K562 (cell line): ENCODE measurements around the gene TMOD2. TPM values are rescaled to one million over a fixed set of nuclear protein-coding genes. Genes with fewer than 3 reads are reported as not detected.

Experiments used
- ATAC-seq: fragments of 200-7000 bp; cut with Tn5 transposase; 3 replicates; pipeline ENCODE4 v1.9.1; 2020; ENCODE audit warnings: moderate library complexity
- BruUV-seq: library from RNA; stranded (reverse); fragments of 400-500 nt; replicated peaks from 2 replicates; lab custom pipeline; 2021; lab: Mats Ljungman, UMichigan
- CTCF ChIA-PET: fragments of 300-600 bp; formaldehyde crosslinking; extraction: SDS; loops from one replicate; lab custom pipeline; 2021; ENCODE audit warnings: low intra/inter-chr PET ratio; lab: Yijun Ruan, JAX
- POLR2A ChIA-PET: fragments of 300-600, 350-650 bp; sonication (Branson Sonifier 250); formaldehyde crosslinking; extraction: SDS; loops from one replicate; lab custom pipeline; 2021; ENCODE audit warnings: antibody characterized with exemption, inconsistent platforms; lab: Yijun Ruan, JAX
- DNase-seq, 4 experiments: peaks; one replicate each; pipeline versions ENCODE4 v3.0.0 to v3.0.0-alpha.2; 2011 to 2018; ENCODE audit warnings: low spot score in 3 of 4, mixed read lengths in 3 of 4; ENCODE audit errors: extremely low read depth in 1 of 4
- FAIRE-seq: peaks from 2 replicates; lab custom pipeline; 2011; peaks lifted over from hg19 to GRCh38; lab: Jason Lieb, UNC
- H2AFZ ChIP-seq: 2 replicates; pipeline ENCODE4 v1.6.0; 2011; ENCODE audit warnings: low read depth, low read length, control low read depth, inconsistent platforms
- H3K27ac ChIP-seq: fragments of 200-600 bp; 3 replicates; pipeline ENCODE4 v1.8.0; 2011; ENCODE audit warnings: low read depth, mild to moderate bottlenecking, control low read depth, inconsistent platforms, low read length, moderate library complexity, mixed read lengths; ENCODE audit errors: extremely low read depth
- H3K27me3 ChIP-seq, 2 experiments: fragments of 300-600 bp in 1 of 2; 2 replicates in 1 of 2; 3 replicates in 1 of 2; pipeline versions ENCODE4 v1.6.0 to v1.8.0; 2011; ENCODE audit warnings: inconsistent platforms in 2 of 2, low read length in 2 of 2, mild to moderate bottlenecking in 1 of 2, mixed read lengths in 1 of 2, moderate library complexity in 1 of 2; ENCODE audit not compliant: control insufficient read depth in 2 of 2, insufficient read depth in 2 of 2
- H3K36me3 ChIP-seq: fragments of 300-600 bp; 3 replicates; pipeline ENCODE4 v1.8.0; 2011; ENCODE audit warnings: mild to moderate bottlenecking, low read length, inconsistent platforms; ENCODE audit not compliant: control insufficient read depth, insufficient read depth
- H3K4me1 ChIP-seq, 2 experiments: fragments of 200-600 bp in 1 of 2; replicated peaks in 1 of 2; 2 replicates in 1 of 2; 3 replicates in 1 of 2; pipeline versions ENCODE4 v1.5.1 to v1.8.0; 2011; ENCODE audit warnings: inconsistent platforms in 2 of 2, low read length in 2 of 2, mild to moderate bottlenecking in 1 of 2, mixed read lengths in 1 of 2, moderate library complexity in 1 of 2; ENCODE audit not compliant: control insufficient read depth in 2 of 2, insufficient read depth in 2 of 2
- H3K4me2 ChIP-seq: 2 replicates; pipeline ENCODE4 v1.6.1; 2011; ENCODE audit warnings: low read length, control low read depth, inconsistent platforms, mixed read lengths; ENCODE audit not compliant: insufficient read depth
- H3K4me3 ChIP-seq: fragments of 200-600 bp; sonication (generic), shearing (Covaris generic); 2 replicates; pipeline ENCODE4 v1.5.1; 2016; ENCODE audit warnings: control low read depth, inconsistent platforms
- H3K79me2 ChIP-seq: fragments of 200-600 bp; 3 replicates; pipeline ENCODE4 v1.8.0; 2011; ENCODE audit warnings: low read length, inconsistent platforms; ENCODE audit not compliant: control insufficient read depth, insufficient read depth
- H3K9ac ChIP-seq, 2 experiments: 2 replicates each; pipeline versions ENCODE4 v1.6.0 to v1.6.1; 2011; ENCODE audit warnings: low read depth in 2 of 2, low read length in 2 of 2, control low read depth in 1 of 2, inconsistent platforms in 1 of 2, mild to moderate bottlenecking in 1 of 2, mixed read lengths in 1 of 2; ENCODE audit not compliant: insufficient read depth in 1 of 2
- H3K9me1 ChIP-seq: one replicate; pipeline ENCODE4 v1.6.0; 2011; ENCODE audit warnings: inconsistent platforms, mild to moderate bottlenecking, low read length, moderate library complexity; ENCODE audit not compliant: control insufficient read depth, insufficient read depth
- H3K9me3 ChIP-seq: replicated peaks from 2 replicates; pipeline ENCODE4 v1.5.1; 2011; ENCODE audit warnings: low read depth, low read length, inconsistent platforms; ENCODE audit not compliant: control insufficient read depth, insufficient read depth
- H4K20me1 ChIP-seq: replicated peaks from 2 replicates; pipeline ENCODE4 v1.6.1; 2011; ENCODE audit warnings: low read length, inconsistent platforms, mixed read lengths; ENCODE audit not compliant: control insufficient read depth, insufficient read depth
- CAMTA2 ChIP-seq: fragments of 250-450 bp; sonication (Bioruptor Pico); conservative IDR thresholded peaks from 2 replicates; pipeline ENCODE4 v1.5.1; 2022
- CSDE1 ChIP-seq, 2 experiments: fragments of 450-650 bp; IDR thresholded peaks; 2 replicates each; pipeline ENCODE4 v1.6.1; 2016; ENCODE audit warnings: mild to moderate bottlenecking in 1 of 2
- DPF2 ChIP-seq: fragments of 450-650 bp; IDR thresholded peaks from 2 replicates; pipeline ENCODE4 v1.6.1; 2016
- ETV5 ChIP-seq: sonication (generic); formaldehyde crosslinking; IDR thresholded peaks from 2 replicates; pipeline ENCODE4 v1.4.0; 2020; ENCODE audit warnings: low read depth, mild to moderate bottlenecking, missing genetic modification reagents
- GATAD2B ChIP-seq: fragments of 450-650 bp; IDR thresholded peaks from 2 replicates; pipeline ENCODE4 v1.6.1; 2017; ENCODE audit warnings: mild to moderate bottlenecking, borderline replicate concordance
- ID3 ChIP-seq, 2 experiments: fragments of 250-450 bp in 1 of 2; fragments of 450-650 bp in 1 of 2; sonication (Bioruptor Pico) in 1 of 2; IDR thresholded peaks; 2 replicates each; pipeline versions ENCODE4 v1.6.1 to v1.8.0; 2016 to 2021; ENCODE audit warnings: mild to moderate bottlenecking in 2 of 2, moderate library complexity in 2 of 2, missing compliant biosample characterization in 1 of 2, missing genetic modification characterization in 1 of 2
- NR0B1 ChIP-seq: fragments of 450-650 bp; IDR thresholded peaks from one replicate; pipeline ENCODE4 v1.6.1; 2018; ENCODE audit warnings: mild to moderate bottlenecking, moderate library complexity; ENCODE audit not compliant: partially characterized antibody
- PHF21A ChIP-seq: fragments of 450-650 bp; IDR thresholded peaks from 2 replicates; pipeline ENCODE4 v1.6.1; 2017; ENCODE audit warnings: low read depth, borderline replicate concordance
- PRMT5 ChIP-seq: sonication (generic); formaldehyde crosslinking; IDR thresholded peaks from 2 replicates; pipeline ENCODE4 v1.5.0; 2020; ENCODE audit warnings: missing genetic modification reagents
- PTBP1 ChIP-seq: fragments of 200-400 bp; formaldehyde crosslinking; IDR thresholded peaks from 2 replicates; pipeline ENCODE4 v1.6.1; 2017; ENCODE audit warnings: low read depth, low read length
- SMC3 ChIP-seq: conservative IDR thresholded peaks from 2 replicates; pipeline ENCODE4 v1.6.1; 2011; ENCODE audit warnings: low read depth, low read length, improper control_type of control experiment; ENCODE audit not compliant: insufficient read depth
- SRF ChIP-seq, 2 experiments: fragments of 250-450, 450-650 bp in 1 of 2; sonication (Bioruptor Pico) in 1 of 2; sonication (generic) in 1 of 2; formaldehyde crosslinking; IDR thresholded peaks; 2 replicates each; pipeline versions ENCODE4 v1.5.0 to v1.5.1; 2020 to 2022; ENCODE audit warnings: mild to moderate bottlenecking in 1 of 2, missing genetic modification reagents in 1 of 2
- THRAP3 ChIP-seq: fragments of 450-650 bp; IDR thresholded peaks from 2 replicates; pipeline ENCODE4 v1.6.1; 2016; ENCODE audit warnings: mild to moderate bottlenecking, inconsistent platforms, borderline replicate concordance
- ZNF324 ChIP-seq: fragments of 250-450 bp; sonication (Bioruptor Pico); IDR thresholded peaks from 2 replicates; pipeline ENCODE4 v1.4.0; 2020; ENCODE audit warnings: mild to moderate bottlenecking
- WGBS: fragments of 100-300 bp; shearing (Covaris generic); methylation state at CpG from one replicate; pipeline ENCODE4 v1.1.6; 2016; ENCODE audit warnings: low coverage, mixed read lengths; ENCODE audit not compliant: insufficient coverage; ENCODE audit errors: missing lambda C conversion rate; 5-methylcytosine and 5-hydroxymethylcytosine counted together
- in situ Hi-C: fragments of 300-500 bp; cut with MboI; formaldehyde crosslinking; loops from 4 replicates; pipeline ENCODE4 v1.15.0; 2018; ENCODE audit warnings: inconsistent platforms, mixed read lengths
- intact Hi-C: fragments of 100-400 bp; cut with micrococcal nuclease; formaldehyde crosslinking; loops from 2 replicates; pipeline ENCODE4 v1.14.2; 2022
- polyA plus RNA-seq, 8 experiments: library from polyadenylated mRNA; depleted of rRNA in 4 of 8; stranded (reverse) in 5 of 8; unstranded in 3 of 8; fragments of >200 nt; fragmentation: Nextera tagmentation in 2 of 8; fragmentation: Illumina TruSeq in 1 of 8; extraction: Ambion mirVana in 2 of 8; extraction: Trizol in 1 of 8; gene quantifications; 2 replicates each; pipeline versions ENCODE4 v1.2.1 to v1.2.3, GENCODE V29; 2011 to 2014; ENCODE audit warnings: inconsistent platforms in 1 of 8, missing spikeins in 1 of 8
- total RNA-seq, 7 experiments: library from RNA; depleted of rRNA in 6 of 7; stranded (reverse); fragments of >200 nt in 6 of 7; fragmentation: Illumina TruSeq in 2 of 7; extraction: Trizol in 2 of 7; gene quantifications; 2 replicates each; pipeline versions ENCODE4 v1.2.1 to v1.2.3, GENCODE V29; 2011 to 2021; ENCODE audit warnings: low replicate concordance in 1 of 7

TMOD2 gene
- total and polyA plus RNA-seq, 9 of the 15 experiments (the other 6 are each of a cell fraction or from before 2014, with no cell fraction given) = 0.49 to 3.8 (median 3.0) TPM

GRCh38 chr15:51848811-51849210 is 97.4 kb downstream of the TMOD2 start:
- H3K9me1 ChIP-seq = no peaks in the 10 kb centered on the region
- no peak for TF ChIP-seq SRF (CRISPR knock-in tag; IDR thresholded peaks at IDR 0.05)
- TF ChIP-seq GATAD2B = no peak
- no peak overlapping the region for H3K4me2 ChIP-seq
- H4K20me1 ChIP-seq = peaks cover 16% of the 10 kb centered on the region
- no peak overlapping the region for H3K9ac ChIP-seq
- H2AFZ ChIP-seq = no peak overlapping the region
- no peak overlapping the region for H3K4me3 ChIP-seq
- ATAC-seq (no peak), FAIRE-seq (no peak), DNase-seq (no peak)
- no peaks in the 10 kb centered on the region for H3K9me3 ChIP-seq
- peaks cover 88% of the 10 kb centered on the region for H3K79me2 ChIP-seq
- 70% methylated on average over 3 of the region's 3 CpGs for WGBS
- H3K27me3 ChIP-seq = no peaks in the 10 kb centered on the region
- intact Hi-C loops (no loop called here), in situ Hi-C loops (no loop called here)
- peaks cover 4 to 36% of the 10 kb centered on the region in 2 experiments; a peak in 4 of 5 replicates for H3K4me1 ChIP-seq
- CTCF ChIA-PET = no interaction called here
- no peak overlapping the region for H3K27ac ChIP-seq
- POLR2A ChIA-PET = no interaction called here
- no TSS peak for BruUV-seq
- no peaks in the 10 kb centered on the region for H3K36me3 ChIP-seq

GRCh38 chr15:51849860-51850259 is 98.5 kb downstream of the TMOD2 start:
- Histone ChIP-seq H3K36me3 (no peaks in the 10 kb centered on the region), H3K27ac (no peak overlapping the region), H3K79me2 (peaks cover 87% of the 10 kb centered on the region), H3K4me1 (peaks cover 4 to 30% of the 10 kb centered on the region in 2 experiments; a peak in 4 of 5 replicates), H3K4me2 (no peak overlapping the region), H4K20me1 (peaks cover 16% of the 10 kb centered on the region), H3K9me1 (no peaks in the 10 kb centered on the region), H3K9ac (no peak overlapping the region), H3K4me3 (no peak overlapping the region), H2AFZ (no peak overlapping the region), H3K9me3 (no peaks in the 10 kb centered on the region), H3K27me3 (no peaks in the 10 kb centered on the region)
- DNase-seq (no peak), FAIRE-seq (no peak), ATAC-seq (no peak)
- POLR2A ChIA-PET = interaction anchor here (0.7 to 1.0 kb wide), 2 partner anchors 11 to 25 kb away, joined by 3 to 5 read pairs; no protein-coding TSS in a partner anchor
- 70% methylated on average over 3 of the region's 3 CpGs for WGBS
- CTCF ChIA-PET = no interaction called here
- intact Hi-C loops (no loop called here), in situ Hi-C loops (no loop called here)
- BruUV-seq = no TSS peak
- TF ChIP-seq CAMTA2 (CRISPR knock-in tag) (no peak), PRMT5 (CRISPR knock-in tag) (no peak), ETV5 (no peak), ID3 (CRISPR knock-in tag; IDR thresholded peaks at IDR 0.05) (no peak), ID3 (tag; IDR thresholded peaks at IDR 0.05) (no peak), DPF2 (no peak), NR0B1 (no peak), SRF (CRISPR knock-in tag; IDR thresholded peaks at IDR 0.05) (no peak), PHF21A (no peak), THRAP3 (no peak), CSDE1 (IDR thresholded peaks at IDR 0.05) (no peak), ZNF324 (CRISPR knock-in tag) (no peak), PTBP1 (no peak), SMC3 (no peak)
